HL-60/S4 treated with retinoic acid at 250 ng/mL for 4 days and 3 days (cell line): ENCODE results near the gene SLC25A29.

Experiments used
- in situ Hi-C: fragments of 300-500 bp; cut with MboI; formaldehyde crosslinking; loops from 2 replicates; pipeline ENCODE4 v1.7.0; 2022; ENCODE audit warnings: low sequenced_read_pairs

Gene SLC25A29

GRCh38 chr14:100332071-100332639 lies 25.9 kb upstream of the SLC25A29 start:
- in situ Hi-C loops, result no loop called here

DNA sequence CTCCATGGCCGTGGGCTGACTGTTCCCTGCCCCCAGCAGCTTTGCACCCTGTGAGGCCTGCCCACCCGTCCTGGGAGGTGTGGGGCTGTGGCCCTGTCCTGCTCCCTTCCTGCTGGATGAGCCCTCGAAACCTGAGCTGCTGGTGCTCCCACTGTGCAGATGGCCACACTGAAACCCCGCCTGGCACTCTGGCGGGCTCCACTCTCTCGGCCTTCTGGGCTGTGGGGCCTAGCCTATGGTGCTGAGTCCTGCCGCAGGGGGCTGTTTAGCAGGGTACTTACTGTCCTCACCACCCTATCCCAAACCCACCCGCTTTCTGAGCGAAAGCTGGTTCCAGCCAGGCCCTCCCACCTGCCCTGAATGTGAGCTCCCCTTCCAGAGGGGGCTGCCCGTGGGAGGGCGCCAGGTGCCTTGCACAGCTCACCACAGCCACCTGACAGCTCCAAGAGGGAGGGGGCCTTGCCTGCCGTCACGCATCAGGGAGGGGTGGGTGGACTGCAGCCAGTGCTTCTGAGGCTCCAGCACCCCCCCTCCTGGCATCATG lies 24.2 kb upstream of the SLC25A29 start:
- in situ Hi-C loops, result no loop called here

GRCh38 chr14:100330007-100330344 lies 23.7 kb upstream of the SLC25A29 start:
- in situ Hi-C loops, result no loop called here

DNA sequence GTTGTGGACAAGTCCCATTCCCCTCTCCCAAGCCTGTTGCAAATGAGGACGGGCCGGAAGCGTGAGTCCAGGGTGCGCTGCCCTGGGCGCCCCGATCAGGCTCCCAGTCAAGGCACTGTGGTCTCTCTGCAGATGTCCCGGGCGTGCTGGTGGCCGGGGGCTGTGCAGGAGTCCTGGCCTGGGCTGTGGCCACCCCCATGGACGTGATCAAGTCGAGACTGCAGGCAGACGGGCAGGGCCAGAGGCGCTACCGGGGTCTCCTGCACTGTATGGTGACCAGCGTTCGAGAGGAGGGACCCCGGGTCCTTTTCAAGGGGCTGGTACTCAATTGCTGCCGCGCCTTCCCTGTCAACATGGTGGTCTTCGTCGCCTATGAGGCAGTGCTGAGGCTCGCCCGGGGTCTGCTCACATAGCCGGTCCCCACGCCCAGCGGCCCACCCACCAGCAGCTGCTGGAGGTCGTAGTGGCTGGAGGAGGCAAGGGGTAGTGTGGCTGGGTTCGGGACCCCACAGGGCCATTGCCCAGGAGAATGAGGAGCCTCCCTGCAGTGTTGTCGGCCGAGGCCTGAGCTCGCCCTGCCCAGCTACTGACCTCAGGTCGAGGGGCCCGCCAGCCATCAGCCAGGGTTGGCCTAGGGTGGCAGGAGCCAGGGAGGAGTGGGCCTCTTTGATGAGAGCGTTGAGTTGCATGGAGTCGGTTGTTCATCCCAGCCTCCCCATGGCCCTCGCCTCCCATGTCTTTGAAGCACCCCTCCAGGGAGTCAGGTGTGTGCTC lies 23.2 kb upstream of the SLC25A29 start:
- in situ Hi-C loops, result no loop called here

DNA sequence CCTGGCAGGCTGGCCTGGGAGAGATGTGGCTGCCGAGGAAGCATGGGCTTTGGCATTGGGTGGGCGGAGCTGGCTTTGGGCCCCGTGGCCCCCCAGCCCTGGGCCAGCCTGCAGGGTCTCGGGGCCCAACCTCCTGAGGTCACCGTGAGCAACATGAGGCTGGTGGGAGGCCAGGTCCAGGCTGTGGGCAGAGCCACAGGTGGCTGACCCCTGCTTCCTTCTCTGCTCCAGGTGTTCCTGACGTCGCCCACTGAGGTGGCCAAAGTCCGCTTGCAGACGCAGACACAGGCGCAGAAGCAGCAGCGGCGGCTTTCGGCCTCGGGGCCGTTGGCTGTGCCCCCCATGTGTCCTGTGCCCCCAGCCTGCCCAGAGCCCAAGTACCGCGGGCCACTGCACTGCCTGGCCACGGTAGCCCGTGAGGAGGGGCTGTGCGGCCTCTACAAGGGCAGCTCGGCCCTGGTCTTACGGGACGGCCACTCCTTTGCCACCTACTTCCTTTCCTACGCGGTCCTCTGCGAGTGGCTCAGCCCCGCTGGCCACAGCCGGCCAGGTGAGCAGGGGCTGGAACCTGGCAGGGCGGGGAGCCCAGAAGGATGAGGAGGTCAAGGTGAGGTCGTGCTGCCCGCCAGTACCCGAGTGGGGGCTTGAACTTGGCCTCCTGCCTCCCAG lies 22.4 kb upstream of the SLC25A29 start:
- in situ Hi-C loops, result no loop called here

DNA sequence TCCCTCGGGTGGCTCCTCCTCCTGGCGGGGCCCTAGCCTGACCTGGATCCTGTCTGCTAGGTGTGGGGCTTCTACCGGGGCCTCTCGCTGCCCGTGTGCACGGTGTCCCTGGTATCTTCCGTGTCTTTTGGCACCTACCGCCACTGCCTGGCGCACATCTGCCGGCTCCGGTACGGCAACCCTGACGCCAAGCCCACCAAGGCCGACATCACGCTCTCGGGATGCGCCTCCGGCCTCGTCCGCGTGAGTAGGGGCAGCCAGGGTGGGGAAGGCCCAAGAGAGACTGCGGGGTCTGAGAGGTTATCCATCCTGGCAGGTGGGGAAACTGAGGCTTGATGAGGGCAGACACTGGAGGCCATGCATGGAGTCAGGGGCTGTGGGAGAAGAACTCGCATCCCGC lies 20.9 kb upstream of the SLC25A29 start:
- in situ Hi-C loops, result no loop called here

GRCh38 chr14:100325958-100326357 lies 19.7 kb upstream of the SLC25A29 start:
- in situ Hi-C loops, result no loop called here

DNA sequence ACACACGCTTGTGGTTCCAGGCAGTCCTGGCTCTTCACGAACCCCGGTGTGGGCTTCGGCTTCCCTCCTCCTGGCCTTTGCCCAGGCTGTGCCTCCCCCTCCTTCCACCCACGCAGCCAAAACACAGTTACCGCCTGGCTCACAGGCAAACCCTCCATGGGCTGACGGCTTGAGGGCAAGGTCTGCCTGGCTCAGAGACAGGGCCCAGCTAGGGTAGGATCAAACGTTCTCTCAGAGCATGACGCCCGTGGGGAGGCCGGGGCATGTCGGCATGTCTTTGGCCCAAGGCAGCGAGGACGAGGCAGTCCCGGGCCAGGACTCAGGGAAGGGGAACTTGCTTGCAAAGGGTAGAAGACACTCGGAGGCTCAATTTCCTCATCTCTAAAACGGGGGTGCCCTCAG lies 19.0 kb upstream of the SLC25A29 start:
- in situ Hi-C loops, result no loop called here

GRCh38 chr14:100323942-100324307 lies 17.7 kb upstream of the SLC25A29 start:
- in situ Hi-C loops, result no loop called here

GRCh38 chr14:100323121-100323941 lies 17.1 kb upstream of the SLC25A29 start, which contains the start of gene SLC25A47:
Gene SLC25A47 (plus strand): TSS chr14:100323339. CDS start chr14:100323415, 76 bp downstream.
- in situ Hi-C loops, result no loop called here

GRCh38 chr14:100322138-100322957 lies 16.1 kb upstream of the SLC25A29 start:
- in situ Hi-C loops, result no loop called here

DNA sequence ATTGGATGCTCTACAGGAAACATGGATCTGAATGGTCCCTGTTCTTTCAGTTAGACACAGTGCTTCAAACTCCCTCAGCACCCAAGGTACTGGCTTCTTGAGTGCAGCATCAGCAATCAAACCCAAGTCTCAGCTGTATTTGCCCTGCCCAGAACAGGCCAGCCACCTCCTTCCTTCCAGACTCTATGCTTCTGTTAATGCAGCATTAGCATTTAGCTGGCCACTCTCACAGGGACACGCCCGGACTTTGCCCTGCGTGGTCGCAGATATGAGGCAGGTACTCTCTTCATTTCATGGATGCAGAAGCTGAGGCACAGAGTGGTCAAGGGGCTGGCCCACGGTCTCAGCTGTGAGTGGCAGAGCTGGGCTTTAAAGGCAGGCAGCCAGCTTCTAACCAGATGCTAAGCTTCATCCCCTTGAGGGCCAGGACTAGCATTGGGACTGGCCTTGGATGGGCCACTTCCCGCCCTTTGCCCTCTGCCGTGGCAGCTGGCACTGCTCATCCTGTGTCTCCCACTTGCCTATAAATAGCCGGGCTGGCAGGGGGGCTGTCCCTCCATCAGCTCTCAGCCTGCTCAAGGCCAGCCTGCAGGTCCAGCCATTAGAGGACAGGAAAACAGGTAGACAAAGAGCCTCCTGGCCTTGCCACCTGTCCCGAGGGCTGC lies 15.4 kb upstream of the SLC25A29 start:
- in situ Hi-C loops, result no loop called here

DNA sequence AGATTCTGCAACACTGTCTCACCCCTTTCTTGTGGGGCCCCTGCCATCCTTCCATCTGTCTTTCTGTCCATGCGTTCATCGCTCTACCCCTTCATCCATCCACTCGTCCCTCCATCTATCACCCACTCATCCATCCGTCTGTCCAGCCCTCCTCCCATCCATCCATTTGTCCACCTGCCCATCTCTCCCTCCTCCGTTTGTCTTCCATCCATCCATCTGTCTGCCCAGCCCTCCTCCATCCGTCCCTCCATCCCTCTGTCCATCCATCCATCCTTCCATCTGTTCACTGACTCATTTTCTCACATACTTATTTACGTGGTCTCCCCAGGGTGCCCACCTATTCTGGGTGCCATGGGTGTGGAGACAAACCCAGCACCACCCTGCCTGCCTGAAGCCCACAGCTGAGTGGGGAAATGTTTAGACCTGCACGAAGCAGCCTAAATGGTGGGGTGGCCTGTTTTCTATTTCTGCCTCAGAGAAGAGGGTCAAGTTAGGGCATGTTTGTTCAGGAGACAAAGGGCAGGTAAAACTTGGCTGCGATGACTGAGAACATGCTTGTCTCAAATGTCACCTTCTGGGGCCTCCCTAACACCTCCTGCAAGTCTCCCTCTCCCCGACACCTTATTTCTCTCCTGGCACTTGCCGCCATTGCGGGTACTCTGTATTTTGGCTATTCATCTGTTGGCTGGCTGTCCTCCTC lies 14.1 kb upstream of the SLC25A29 start:
- in situ Hi-C loops, result no loop called here

GRCh38 chr14:100317912-100318808 lies 11.9 kb upstream of the SLC25A29 start:
- in situ Hi-C loops, result no loop called here

DNA sequence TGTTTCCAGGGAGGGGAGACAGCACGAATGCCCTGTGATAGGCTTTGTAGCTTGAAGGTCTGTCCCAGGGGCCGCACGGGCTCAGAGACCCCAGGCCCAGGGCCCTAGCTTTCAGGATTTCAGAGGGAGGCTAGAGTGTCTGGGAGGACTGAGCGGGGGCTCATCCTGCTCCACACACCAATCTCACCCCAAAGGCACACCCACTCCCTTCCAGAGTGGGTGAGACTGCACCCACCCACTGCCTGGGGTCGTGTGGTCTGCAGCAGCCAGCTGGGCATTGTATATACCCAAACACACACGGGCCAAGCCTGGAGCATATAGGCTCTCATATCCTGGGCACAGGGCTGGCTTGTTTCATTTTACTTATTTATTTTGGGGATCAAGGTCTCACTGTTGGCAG lies 11.1 kb upstream of the SLC25A29 start:
- in situ Hi-C loops, result no loop called here

- in situ Hi-C loops, result no loop called here
Observed at GRCh38 chr14:100314724-100315123, 8.5 kb upstream of the SLC25A29 start.

DNA sequence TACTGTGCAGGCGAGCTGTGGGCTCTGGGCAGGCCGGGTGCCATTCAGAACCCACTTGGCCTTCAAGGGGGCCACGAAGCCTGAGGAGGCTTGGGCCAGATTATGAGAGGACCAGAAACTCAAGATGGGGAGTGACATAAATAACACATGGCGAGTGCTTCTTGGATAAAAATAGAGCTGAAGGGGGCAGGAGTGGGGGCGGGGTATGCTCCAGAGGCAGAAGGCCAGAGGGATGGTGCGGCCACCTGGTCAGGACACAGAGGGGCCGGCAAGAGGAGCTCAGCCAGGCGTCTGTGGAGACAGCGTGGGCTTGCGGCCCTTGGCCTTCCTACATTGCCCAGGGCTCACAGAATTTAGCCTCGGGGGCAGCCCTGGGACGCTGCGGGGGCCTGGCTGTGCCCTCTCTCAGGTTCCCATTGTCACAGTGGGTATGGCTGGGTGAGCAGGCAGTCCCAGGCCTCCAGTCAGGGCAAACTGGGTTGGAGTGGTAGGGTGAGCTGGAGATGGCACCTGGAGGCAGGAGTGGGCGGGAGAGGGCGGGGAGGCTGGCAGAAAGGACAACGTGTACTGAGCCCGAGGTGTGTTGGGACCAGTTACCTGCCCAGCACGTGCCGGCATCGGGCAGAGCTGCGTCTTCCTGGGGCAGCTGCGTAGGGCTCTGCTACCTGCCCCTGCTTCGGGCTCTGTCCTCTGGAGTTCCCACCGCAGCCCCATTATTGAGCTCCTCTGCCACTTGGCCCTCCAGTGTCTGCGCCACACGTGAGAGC lies 7.4 kb upstream of the SLC25A29 start:
- in situ Hi-C loops, result no loop called here
